HG03159 (cell line): ENCODE data around the gene ABTB2.
A peak's percentile ranks its signal among the peaks of the same experiment; 100 is the strongest.

ENCODE experiments used
- ATAC-seq: cut with Tn5 transposase; IDR thresholded peaks from one replicate; pipeline ENCODE4 v1.9.1; 2021; ENCODE audit warnings: mild to moderate bottlenecking, moderate library complexity; ENCODE audit not compliant: unreplicated experiment

The ABTB2 gene

GRCh38 chr11:34132261-34132965 is 225.4 kb downstream of the ABTB2 start:
- ATAC-seq, result no peak

GRCh38 chr11:34128824-34129223 is 229.0 kb downstream of the ABTB2 start:
- no peak for ATAC-seq

GRCh38 chr11:34126959-34127848 is 230.6 kb downstream of the ABTB2 start:
- ATAC-seq, result no peak

- ATAC-seq, result no peak
Observed at GRCh38 chr11:34124885-34125668, 232.7 kb downstream of the ABTB2 start.

- no peak for ATAC-seq
Observed at GRCh38 chr11:34120651-34121050, 237.2 kb downstream of the ABTB2 start.

- no peak for ATAC-seq
Observed at GRCh38 chr11:34114471-34114870, 243.3 kb downstream of the ABTB2 start.

- no peak for ATAC-seq
Observed at GRCh38 chr11:34114014-34114413, 243.8 kb downstream of the ABTB2 start.

GRCh38 chr11:34111722-34112270 is 246.0 kb downstream of the ABTB2 start:
- ATAC-seq, result no peak

GRCh38 chr11:34105957-34106504 is 251.8 kb downstream of the ABTB2 start:
- ATAC-seq, result no peak

- ATAC-seq, result peak; percentile 89
Observed at GRCh38 chr11:34105079-34105956, 252.5 kb downstream of the ABTB2 start, which contains the start of gene NAT10. TSS of gene NAT10 (plus strand) at chr11:34105629. CDS start at chr11:34108226, 2,597 bp downstream.

- ATAC-seq, result no peak
Observed at GRCh38 chr11:34104680-34105078, 253.1 kb downstream of the ABTB2 start.
